H1 (cell line): Measurements from ENCODE around the gene MED10. TPM values are rescaled to one million over a fixed set of nuclear protein-coding genes. Genes with fewer than 3 reads are reported as not detected.

ENCODE experiments used
- CTCF ChIA-PET: fragments of 300-600 bp; sonication (Branson Sonifier 250); formaldehyde crosslinking; loops from one replicate; lab custom pipeline; 2021; ENCODE audit not compliant: partially characterized antibody; lab: Charles Lee
- POLR2A ChIA-PET: fragments of 300-600 bp; sonication (Branson Sonifier 250); formaldehyde crosslinking; loops from one replicate; lab custom pipeline; 2021; ENCODE audit warnings: inconsistent platforms; ENCODE audit not compliant: partially characterized antibody; lab: Charles Lee
- DNase-seq, 2 experiments: peaks; one replicate each; pipeline versions ENCODE4 v3.0.0 to v3.0.0-alpha.2; 2010 to 2022; ENCODE audit warnings: low spot score in 2 of 2, low read depth in 1 of 2, mixed read lengths in 1 of 2
- FAIRE-seq: peaks from 2 replicates; lab custom pipeline; 2011; peaks lifted over from hg19 to GRCh38; lab: Jason Lieb, UNC
- H2AFZ ChIP-seq: 2 replicates; pipeline ENCODE4 v1.8.1; 2012; ENCODE audit warnings: low read length, inconsistent platforms
- H2AK5ac ChIP-seq: 2 replicates; pipeline ENCODE4 v1.6.1; 2013; ENCODE audit warnings: low read depth, low read length
- H2BK120ac ChIP-seq: replicated peaks from 2 replicates; pipeline ENCODE3; 2013; ENCODE audit warnings: low read depth, low read length, inconsistent platforms
- H2BK12ac ChIP-seq: 2 replicates; pipeline ENCODE4 v1.6.1; 2013; ENCODE audit warnings: low read depth, low read length
- H2BK15ac ChIP-seq: 2 replicates; pipeline ENCODE4 v1.6.1; 2013; ENCODE audit warnings: low read length
- H2BK20ac ChIP-seq: 2 replicates; pipeline ENCODE4 v1.6.1; 2013; ENCODE audit warnings: low read length
- H2BK5ac ChIP-seq: 2 replicates; pipeline ENCODE4 v1.6.1; 2013; ENCODE audit warnings: low read depth, low read length
- H3K14ac ChIP-seq: 2 replicates; pipeline ENCODE4 v1.6.1; 2013; ENCODE audit warnings: inconsistent platforms; ENCODE audit not compliant: insufficient read length
- H3K18ac ChIP-seq: 2 replicates; pipeline ENCODE4 v1.6.1; 2013; ENCODE audit warnings: low read length; ENCODE audit errors: extremely low read depth
- H3K23ac ChIP-seq: 2 replicates; pipeline ENCODE4 v1.6.1; 2013; ENCODE audit warnings: inconsistent platforms; ENCODE audit not compliant: insufficient read length
- H3K23me2 ChIP-seq: 2 replicates; pipeline ENCODE4 v1.6.1; 2013; ENCODE audit warnings: low read depth, low read length
- H3K27ac ChIP-seq: 2 replicates; pipeline ENCODE4 v1.6.1; 2011; ENCODE audit warnings: low read depth, low read length, inconsistent platforms
- H3K27me3 ChIP-seq, 4 experiments: replicated peaks in 1 of 4; 1 replicate in 1 of 4; 2 replicates in 3 of 4; pipeline versions ENCODE4 v1.6.1 to v1.8.1; 2011 to 2013; ENCODE audit warnings: low read length in 3 of 4, mild to moderate bottlenecking in 3 of 4, inconsistent platforms in 2 of 4, mixed read lengths in 2 of 4, moderate library complexity in 1 of 4; ENCODE audit not compliant: control insufficient read depth in 3 of 4, insufficient read depth in 3 of 4; ENCODE audit errors: extremely low read depth in 1 of 4
- H3K36me3 ChIP-seq, 4 experiments: 2 replicates each; pipeline versions ENCODE4 v1.6.1 to v1.8.1; 2011 to 2013; ENCODE audit warnings: mild to moderate bottlenecking in 4 of 4, low read length in 3 of 4, moderate library complexity in 2 of 4, control low read depth in 1 of 4, inconsistent platforms in 1 of 4; ENCODE audit not compliant: insufficient read depth in 4 of 4, control insufficient read depth in 2 of 4
- H3K4ac ChIP-seq: replicated peaks from 2 replicates; pipeline ENCODE3; 2013; ENCODE audit warnings: low read length, low read depth, mixed read lengths, inconsistent platforms; ENCODE audit not compliant: insufficient read length
- H3K4me1 ChIP-seq, 4 experiments: replicated peaks in 1 of 4; 1 replicate in 1 of 4; 2 replicates in 3 of 4; pipeline versions ENCODE4 v1.6.1 to v1.8.1; 2011 to 2013; ENCODE audit warnings: low read length in 3 of 4, inconsistent platforms in 2 of 4, mixed read lengths in 1 of 4; ENCODE audit not compliant: insufficient read depth in 4 of 4, control insufficient read depth in 3 of 4
- H3K4me2 ChIP-seq, 2 experiments: 2 replicates each; pipeline versions ENCODE4 v1.6.1 to v1.8.1; 2011 to 2013; ENCODE audit warnings: low read depth in 2 of 2, low read length in 2 of 2, control low read depth in 1 of 2, inconsistent platforms in 1 of 2, mild to moderate bottlenecking in 1 of 2; ENCODE audit not compliant: insufficient read depth in 1 of 2
- H3K4me3 ChIP-seq, 4 experiments: fragments of 200-600, 300-600 bp in 1 of 4; sonication (generic), shearing (Covaris generic), sonication (Bioruptor Twin) in 1 of 4; 2 replicates each; pipeline versions ENCODE4 v1.5.1 to v1.8.1; 2011 to 2016; ENCODE audit warnings: low read length in 4 of 4, low read depth in 3 of 4, control low read depth in 2 of 4, inconsistent platforms in 2 of 4, mild to moderate bottlenecking in 2 of 4, mixed read lengths in 1 of 4, moderate library complexity in 1 of 4; ENCODE audit not compliant: insufficient read depth in 2 of 4; ENCODE audit errors: extremely low read depth in 1 of 4
- H3K56ac ChIP-seq: replicated peaks from 2 replicates; pipeline ENCODE3; 2013; ENCODE audit warnings: low read depth, mild to moderate bottlenecking, mixed read lengths, low read length, inconsistent platforms; ENCODE audit not compliant: insufficient read length
- H3K79me1 ChIP-seq: 2 replicates; pipeline ENCODE4 v1.6.1; 2013; ENCODE audit warnings: low read depth, low read length, control low read depth
- H3K79me2 ChIP-seq, 2 experiments: 2 replicates each; pipeline versions ENCODE4 v1.6.1 to v1.8.1; 2012 to 2013; ENCODE audit warnings: low read length in 2 of 2, mild to moderate bottlenecking in 2 of 2, inconsistent platforms in 1 of 2; ENCODE audit not compliant: insufficient read depth in 2 of 2, control insufficient read depth in 1 of 2
- H3K9ac ChIP-seq, 4 experiments: replicated peaks in 1 of 4; 1 replicate in 1 of 4; 2 replicates in 3 of 4; pipeline versions ENCODE4 v1.6.1 to v1.8.1; 2011 to 2013; ENCODE audit warnings: low read depth in 3 of 4, low read length in 3 of 4, control low read depth in 2 of 4, mild to moderate bottlenecking in 2 of 4, moderate library complexity in 2 of 4, inconsistent platforms in 1 of 4; ENCODE audit errors: extremely low read depth in 1 of 4
- H3K9me3 ChIP-seq, 2 experiments: 2 replicates each; pipeline versions ENCODE4 v1.6.1 to v1.8.1; 2012 to 2013; ENCODE audit warnings: mild to moderate bottlenecking in 2 of 2, moderate library complexity in 2 of 2, control low read depth in 1 of 2, inconsistent platforms in 1 of 2, low read depth in 1 of 2, low read length in 1 of 2, mixed read lengths in 1 of 2; ENCODE audit not compliant: insufficient read depth in 2 of 2
- H4K20me1 ChIP-seq, 2 experiments: replicated peaks in 1 of 2; 2 replicates each; pipeline versions ENCODE3 to v1.8.1; 2011 to 2013; ENCODE audit warnings: inconsistent platforms in 2 of 2, low read length in 2 of 2, mild to moderate bottlenecking in 1 of 2; ENCODE audit not compliant: insufficient read depth in 2 of 2, control insufficient read depth in 1 of 2
- H4K5ac ChIP-seq: 2 replicates; pipeline ENCODE4 v1.6.1; 2013; ENCODE audit warnings: low read length, low read depth, mixed read lengths, inconsistent platforms; ENCODE audit not compliant: insufficient read length
- H4K8ac ChIP-seq: 2 replicates; pipeline ENCODE4 v1.8.0; 2013; ENCODE audit warnings: mild to moderate bottlenecking, moderate library complexity, low read length, inconsistent platforms; ENCODE audit not compliant: insufficient read depth; ENCODE audit errors: extremely low read depth
- H4K91ac ChIP-seq: replicated peaks from 2 replicates; pipeline ENCODE3; 2013; ENCODE audit warnings: low read length, mixed read lengths, inconsistent platforms; ENCODE audit not compliant: insufficient read length
- EGR1 ChIP-seq: IDR thresholded peaks from 2 replicates; pipeline ENCODE4 v1.6.1; 2011; ENCODE audit warnings: low read depth, low read length, borderline replicate concordance
- EZH2 ChIP-seq: fragments of 200-600 bp; sonication (generic); IDR thresholded peaks from 2 replicates; pipeline ENCODE4 v1.7.1; 2012; ENCODE audit warnings: low read depth, mild to moderate bottlenecking, moderate library complexity, low read length, inconsistent platforms; ENCODE audit not compliant: severe bottlenecking
- FOSL1 ChIP-seq: IDR thresholded peaks from 2 replicates; pipeline ENCODE4 v1.6.1; 2011; ENCODE audit warnings: mild to moderate bottlenecking, low read depth, low read length, moderate library complexity; ENCODE audit not compliant: insufficient read depth
- RNF2 ChIP-seq: fragments of 200-900, 300-1000 bp; sonication (generic); IDR thresholded peaks from 2 replicates; pipeline ENCODE4 v1.7.1; 2016; ENCODE audit warnings: borderline replicate concordance, low read depth, mild to moderate bottlenecking, antibody characterized with exemption, low read length; ENCODE audit not compliant: poor library complexity, severe bottlenecking; ENCODE audit errors: missing control alignments
- SIRT6 ChIP-seq: IDR thresholded peaks from one replicate; pipeline ENCODE4 v1.7.1; 2012; ENCODE audit warnings: low read length, inconsistent platforms
- TAF7 ChIP-seq: optimal IDR thresholded peaks from 2 replicates; pipeline ENCODE3; 2011; ENCODE audit warnings: low read depth, mild to moderate bottlenecking, inconsistent platforms, low read length, moderate library complexity, borderline replicate concordance
- whole genome bisulfite sequencing, 2 experiments: shearing (Covaris generic) in 1 of 2; methylation state at CpG; one replicate each; pipeline versions ENCODE4 v1.1.6 to v1.1.7; 2013 to 2015; ENCODE audit warnings: low lambda C conversion rate in 2 of 2, mixed read lengths in 2 of 2, inconsistent platforms in 1 of 2, low coverage in 1 of 2, missing lambda C conversion rate in 1 of 2; ENCODE audit not compliant: insufficient replicate concordance in 2 of 2, insufficient coverage in 1 of 2, insufficient read length in 1 of 2; ENCODE audit errors: extremely low coverage in 1 of 2, missing lambda C conversion rate in 1 of 2; 5-methylcytosine and 5-hydroxymethylcytosine counted together
- polyA plus RNA-seq, 7 experiments: library from polyadenylated mRNA; depleted of rRNA in 3 of 7; stranded (reverse) in 5 of 7; unstranded in 2 of 7; fragments of >200 nt in 5 of 7; fragments of 200-250 nt in 2 of 7; gene quantifications; 1 replicate in 5 of 7; 2 replicates in 1 of 7; 4 replicates in 1 of 7; pipeline versions ENCODE4 v1.2.1 to v1.2.3, GENCODE V29; 2011 to 2013; ENCODE audit warnings: missing spikeins in 2 of 7, mixed read lengths in 2 of 7
- total RNA-seq: library from RNA; stranded (reverse); fragmentation: NEBNext Ultra II Directional; extraction: Animal tissue kit (Norgen Biotek cat#: 25700); gene quantifications from 2 replicates; pipeline ENCODE4 v1.2.1, GENCODE V29; 2021

The MED10 gene
- total and polyA plus RNA-seq, 2 of the 8 experiments (the other 6 are each of a cell fraction or from before 2014, with no cell fraction given), result 20.1 to 23.2 TPM

GRCh38 chr5:6397536-6398269, 19.4 kb upstream of the MED10 start:
- H2BK15ac ChIP-seq, result no peak overlapping the region
- no peak overlapping the region for H2BK12ac ChIP-seq
- no peak for DNase-seq
- no peaks in the 10 kb centered on the region for H3K27me3 ChIP-seq
- H4K5ac ChIP-seq, result no peak overlapping the region
- no peak overlapping the region for H3K27ac ChIP-seq
- H2BK5ac ChIP-seq, result no peak overlapping the region
- H2AFZ ChIP-seq, result no peak overlapping the region
- no peaks in the 10 kb centered on the region for H3K4me1 ChIP-seq
- WGBS, 2 experiments, result 88% methylated on average over 15 of the region's 15 CpGs; no CpG with 5 or more reads in 1 of the 2 experiments
- H4K8ac ChIP-seq, result no peak overlapping the region
- H3K9ac ChIP-seq, result no peak overlapping the region
- no peak overlapping the region for H2AK5ac ChIP-seq
- no peak overlapping the region for H3K4ac ChIP-seq
- ChIA-PET POLR2A (no interaction called here), CTCF (no interaction called here)
- FAIRE-seq, result no peak
- no peak overlapping the region for H2BK120ac ChIP-seq
- no peak overlapping the region for H4K91ac ChIP-seq
- peaks cover 0 to 4% of the 10 kb centered on the region in 2 experiments; a peak in 1 of 4 replicates for H3K9me3 ChIP-seq
- no peaks in the 10 kb centered on the region; the same call in 1 of the 2 replicates for H3K23me2 ChIP-seq
- no peak overlapping the region for H3K4me2 ChIP-seq
- H3K14ac ChIP-seq, result no peak overlapping the region
- H3K18ac ChIP-seq, result no peak overlapping the region
- no peak overlapping the region for H3K4me3 ChIP-seq
- no peak overlapping the region for H3K56ac ChIP-seq
- H3K23ac ChIP-seq, result no peak overlapping the region
- H4K20me1 ChIP-seq, result no peaks in the 10 kb centered on the region
- no peaks in the 10 kb centered on the region for H3K79me1 ChIP-seq
- H3K36me3 ChIP-seq, result no peaks in the 10 kb centered on the region
- H3K79me2 ChIP-seq, result no peaks in the 10 kb centered on the region
- no peak overlapping the region for H2BK20ac ChIP-seq
- TF ChIP-seq EGR1 (no peak), EZH2 (no peak), SIRT6 (no peak), TAF7 (no peak), RNF2 (no peak), FOSL1 (no peak)
